Fibroblast of lung (primary cell): Measurements from ENCODE around the gene MAN1A2. TPM values are rescaled to one million over a fixed set of nuclear protein-coding genes. Genes with fewer than 3 reads are reported as not detected.

ENCODE experiments used
- DNase-seq, 2 donors: peaks; one replicate each; pipeline versions ENCODE4 v3.0.0 to v3.0.0-alpha.2; 2010; ENCODE audit warnings: low read depth in 2 of 2
- H2AFZ ChIP-seq: 2 replicates; pipeline ENCODE4 v1.5.1; 2012; ENCODE audit warnings: low read length, control low read depth, inconsistent platforms
- H3K27ac ChIP-seq: 2 replicates; pipeline ENCODE4 v1.5.1; 2011; ENCODE audit warnings: low read length, control low read depth; ENCODE audit not compliant: insufficient read depth
- H3K27me3 ChIP-seq: 2 replicates; pipeline ENCODE4 v1.5.1; 2011; ENCODE audit warnings: mild to moderate bottlenecking, low read length; ENCODE audit not compliant: control insufficient read depth, insufficient read depth
- H3K36me3 ChIP-seq: 2 replicates; pipeline ENCODE4 v1.5.1; 2011; ENCODE audit warnings: low read length; ENCODE audit not compliant: control insufficient read depth, insufficient read depth
- H3K4me1 ChIP-seq: 2 replicates; pipeline ENCODE4 v1.5.1; 2011; ENCODE audit warnings: low read length; ENCODE audit not compliant: control insufficient read depth, insufficient read depth; ENCODE audit errors: extremely low read depth
- H3K4me2 ChIP-seq: 2 replicates; pipeline ENCODE4 v1.5.1; 2011; ENCODE audit warnings: low read length, control low read depth; ENCODE audit not compliant: insufficient read depth; ENCODE audit errors: extremely low read depth
- H3K4me3 ChIP-seq, 4 experiments: fragments of 200-600 bp in 1 of 4; sonication (generic) in 1 of 4; replicated peaks in 1 of 4; 2 replicates each; pipeline ENCODE4 v1.5.1; 2011 to 2016; ENCODE audit warnings: low read length in 4 of 4, low read depth in 3 of 4, mild to moderate bottlenecking in 3 of 4, control low read depth in 2 of 4, inconsistent platforms in 1 of 4, mixed read lengths in 1 of 4; ENCODE audit not compliant: insufficient read depth in 1 of 4; ENCODE audit errors: control extremely low read depth in 1 of 4
- H3K79me2 ChIP-seq: 2 replicates; pipeline ENCODE4 v1.5.1; 2012; ENCODE audit warnings: mild to moderate bottlenecking, low read length, inconsistent platforms; ENCODE audit not compliant: control insufficient read depth, insufficient read depth
- H3K9ac ChIP-seq: 2 replicates; pipeline ENCODE4 v1.5.1; 2011; ENCODE audit warnings: mild to moderate bottlenecking, low read length, control low read depth; ENCODE audit not compliant: insufficient read depth
- H3K9me3 ChIP-seq: 2 replicates; pipeline ENCODE4 v1.5.1; 2012; ENCODE audit warnings: low read depth, low read length; ENCODE audit not compliant: control insufficient read depth, insufficient read depth
- H4K20me1 ChIP-seq: 2 replicates; pipeline ENCODE4 v1.5.1; 2011; ENCODE audit warnings: low read length; ENCODE audit not compliant: control insufficient read depth, insufficient read depth; ENCODE audit errors: extremely low read depth
- EZH2 ChIP-seq: IDR thresholded peaks from 2 replicates; pipeline ENCODE4 v1.5.1; 2012; ENCODE audit warnings: low read length, control low read depth, mild to moderate bottlenecking; ENCODE audit errors: missing control alignments
- polyA plus RNA-seq, 2 donors: library from polyadenylated mRNA; depleted of rRNA in 1 of 2; stranded (reverse) in 1 of 2; unstranded in 1 of 2; fragments of >200 nt; gene quantifications; 2 replicates each; pipeline ENCODE4 v1.2.1, GENCODE V29; 2011 to 2012; ENCODE audit warnings: missing spikeins in 1 of 2
- total RNA-seq: library from RNA; depleted of rRNA; stranded (reverse); fragments of >200 nt; gene quantifications from 2 replicates; pipeline ENCODE4 v1.2.1, GENCODE V29; 2014
- TF ChIP-seq, protein P1 (sequence below), 2 donors: IDR thresholded peaks in 1 of 2; conservative IDR thresholded peaks in 1 of 2; 1 replicate in 1 of 2; 2 replicates in 1 of 2; pipeline ENCODE4 v1.5.1; 2011 to 2012; ENCODE audit warnings: low read length in 2 of 2, control low read depth in 1 of 2, inconsistent platforms in 1 of 2, low read depth in 1 of 2, mild to moderate bottlenecking in 1 of 2

Gene MAN1A2
- total and polyA plus RNA-seq, 2 donors (not counting 1 experiment from before 2014, with no cell fraction given): 41.9 to 43.6 TPM

DNA sequence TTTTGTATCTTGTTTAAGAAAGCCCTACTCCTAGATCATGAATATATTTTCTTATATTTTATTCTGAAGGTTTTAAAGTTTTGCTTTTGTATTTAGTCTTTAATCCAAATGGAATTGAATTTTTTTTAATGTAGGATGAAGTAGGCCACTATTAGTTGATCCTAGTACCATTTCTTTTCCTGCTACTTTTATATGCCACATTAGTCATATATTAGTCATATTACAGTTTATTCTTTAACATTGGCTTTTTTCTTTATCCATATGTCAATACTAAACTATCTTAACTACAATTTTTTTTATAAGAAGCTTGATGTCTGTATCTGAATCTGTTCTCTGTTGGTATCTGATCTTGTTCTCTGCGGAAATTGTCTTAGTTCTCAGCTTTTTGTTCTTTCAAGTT lies 48.8 kb downstream of the MAN1A2 start:
- Histone ChIP-seq H3K4me2 (no peak overlapping the region), H3K27me3 (no peaks in the 10 kb centered on the region), H3K9ac (no peak overlapping the region), H3K4me3 (no peak overlapping the region), H4K20me1 (no peaks in the 10 kb centered on the region), H3K4me1 (no peaks in the 10 kb centered on the region), H3K79me2 (no peaks in the 10 kb centered on the region), H2AFZ (no peak overlapping the region), H3K27ac (no peak overlapping the region), H3K9me3 (no peaks in the 10 kb centered on the region), H3K36me3 (no peaks in the 10 kb centered on the region)
- DNase-seq: no peak
- no peak for TF ChIP-seq EZH2
- TF ChIP-seq, protein P1, sequence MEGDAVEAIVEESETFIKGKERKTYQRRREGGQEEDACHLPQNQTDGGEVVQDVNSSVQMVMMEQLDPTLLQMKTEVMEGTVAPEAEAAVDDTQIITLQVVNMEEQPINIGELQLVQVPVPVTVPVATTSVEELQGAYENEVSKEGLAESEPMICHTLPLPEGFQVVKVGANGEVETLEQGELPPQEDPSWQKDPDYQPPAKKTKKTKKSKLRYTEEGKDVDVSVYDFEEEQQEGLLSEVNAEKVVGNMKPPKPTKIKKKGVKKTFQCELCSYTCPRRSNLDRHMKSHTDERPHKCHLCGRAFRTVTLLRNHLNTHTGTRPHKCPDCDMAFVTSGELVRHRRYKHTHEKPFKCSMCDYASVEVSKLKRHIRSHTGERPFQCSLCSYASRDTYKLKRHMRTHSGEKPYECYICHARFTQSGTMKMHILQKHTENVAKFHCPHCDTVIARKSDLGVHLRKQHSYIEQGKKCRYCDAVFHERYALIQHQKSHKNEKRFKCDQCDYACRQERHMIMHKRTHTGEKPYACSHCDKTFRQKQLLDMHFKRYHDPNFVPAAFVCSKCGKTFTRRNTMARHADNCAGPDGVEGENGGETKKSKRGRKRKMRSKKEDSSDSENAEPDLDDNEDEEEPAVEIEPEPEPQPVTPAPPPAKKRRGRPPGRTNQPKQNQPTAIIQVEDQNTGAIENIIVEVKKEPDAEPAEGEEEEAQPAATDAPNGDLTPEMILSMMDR (conservative IDR thresholded peaks at IDR 0.05 in 1 of 2, IDR thresholded peaks at IDR 0.05 in 1 of 2; ENCODE audit: low read depth in 1 of 2, low read length in 2 of 2): no peak

DNA sequence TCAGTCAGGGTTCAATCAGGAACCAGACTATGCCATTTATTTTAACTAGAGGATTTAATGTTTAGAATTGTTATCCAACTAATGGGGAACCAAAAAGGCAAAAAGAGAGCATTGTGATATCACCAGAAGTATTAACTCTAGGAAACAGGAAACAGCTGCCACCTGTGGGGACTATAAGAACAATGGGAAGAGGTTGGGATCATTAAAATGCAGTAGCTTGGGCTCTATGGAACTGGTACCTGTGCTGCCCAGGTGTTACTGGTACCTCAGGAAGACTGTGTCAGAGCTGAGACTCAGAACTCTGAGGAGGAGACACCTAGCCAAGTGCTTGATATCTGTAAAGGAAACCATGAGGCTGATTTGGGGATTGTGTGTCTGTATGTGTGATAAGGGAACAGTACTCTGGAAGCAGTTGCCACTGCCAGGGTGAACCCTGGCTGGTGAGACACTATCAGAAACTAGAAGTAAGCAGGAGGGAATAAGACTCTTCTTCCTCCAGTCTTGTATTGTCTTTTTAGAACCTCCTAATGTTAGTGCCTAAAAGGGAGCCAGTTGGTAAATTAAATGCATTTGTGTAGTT lies 49.4 kb downstream of the MAN1A2 start:
- no peaks in the 10 kb centered on the region for H3K9me3 ChIP-seq
- TF ChIP-seq, protein P1 (conservative IDR thresholded peaks at IDR 0.05 in 1 of 2, IDR thresholded peaks at IDR 0.05 in 1 of 2; ENCODE audit: low read depth in 1 of 2, low read length in 2 of 2): no peak
- no peak for TF ChIP-seq EZH2
- no peaks in the 10 kb centered on the region for H3K36me3 ChIP-seq
- no peak overlapping the region for H3K27ac ChIP-seq
- no peaks in the 10 kb centered on the region for H4K20me1 ChIP-seq
- DNase-seq: no peak
- no peak overlapping the region for H3K4me2 ChIP-seq
- no peak overlapping the region for H3K4me3 ChIP-seq
- H3K9ac ChIP-seq: no peak overlapping the region
- H2AFZ ChIP-seq: no peak overlapping the region
- H3K27me3 ChIP-seq: no peaks in the 10 kb centered on the region
- H3K4me1 ChIP-seq: no peaks in the 10 kb centered on the region
- no peaks in the 10 kb centered on the region for H3K79me2 ChIP-seq

DNA sequence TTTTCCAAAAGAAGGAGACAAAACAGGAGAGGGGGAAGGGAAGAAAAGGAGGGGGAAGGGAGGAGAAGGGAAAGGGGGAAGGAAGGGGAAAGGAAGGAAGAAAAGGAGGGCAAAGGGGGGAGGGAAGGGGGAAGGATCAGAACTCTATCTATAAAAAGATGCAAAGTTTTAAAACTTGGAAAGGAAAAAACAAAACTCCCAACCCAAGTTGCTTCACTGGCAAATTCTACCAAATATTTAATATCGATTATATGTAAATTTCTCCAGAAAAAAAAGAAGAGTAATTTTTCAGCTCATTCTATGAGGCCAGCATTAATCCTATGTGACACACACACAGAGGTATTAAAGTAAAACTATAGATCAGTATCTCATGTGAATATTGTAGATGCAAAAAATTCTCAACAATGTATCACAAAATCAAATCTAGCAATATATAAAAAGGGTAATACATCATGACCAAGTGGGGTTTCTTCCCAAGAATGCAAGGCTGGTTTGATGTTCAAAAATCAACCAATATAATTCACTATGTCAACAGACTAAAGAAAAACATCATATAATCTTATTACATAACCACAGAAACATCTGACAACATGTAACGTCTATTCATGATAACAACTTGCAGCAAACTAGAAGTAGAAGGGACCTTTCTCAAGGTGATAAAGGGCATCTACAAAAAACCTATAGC lies 57.9 kb downstream of the MAN1A2 start:
- H3K9ac ChIP-seq: no peak overlapping the region
- H3K9me3 ChIP-seq: no peaks in the 10 kb centered on the region
- no peak overlapping the region for H3K27ac ChIP-seq
- no peaks in the 10 kb centered on the region for H3K27me3 ChIP-seq
- no peak for DNase-seq
- no peak overlapping the region for H2AFZ ChIP-seq
- no peak overlapping the region for H3K4me3 ChIP-seq
- TF ChIP-seq, protein P1 (conservative IDR thresholded peaks at IDR 0.05 in 1 of 2, IDR thresholded peaks at IDR 0.05 in 1 of 2; ENCODE audit: low read depth in 1 of 2, low read length in 2 of 2): no peak
- no peak for TF ChIP-seq EZH2
- no peaks in the 10 kb centered on the region for H4K20me1 ChIP-seq
- no peaks in the 10 kb centered on the region for H3K79me2 ChIP-seq
- H3K36me3 ChIP-seq: peaks cover 2% of the 10 kb centered on the region
- no peaks in the 10 kb centered on the region for H3K4me1 ChIP-seq
- H3K4me2 ChIP-seq: no peak overlapping the region
